GM19035 (cell line): Measurements from ENCODE around the gene C4orf50.
"Not testable (repeated sequence)": the region's sequence is repeated elsewhere in the genome, so short reads cannot be mapped to it uniquely, and the experiment has no call there.

Experiments
- ATAC-seq: cut with Tn5 transposase; IDR thresholded peaks from one replicate; pipeline ENCODE4 v1.9.1; 2021; ENCODE audit not compliant: unreplicated experiment

Gene C4orf50

DNA sequence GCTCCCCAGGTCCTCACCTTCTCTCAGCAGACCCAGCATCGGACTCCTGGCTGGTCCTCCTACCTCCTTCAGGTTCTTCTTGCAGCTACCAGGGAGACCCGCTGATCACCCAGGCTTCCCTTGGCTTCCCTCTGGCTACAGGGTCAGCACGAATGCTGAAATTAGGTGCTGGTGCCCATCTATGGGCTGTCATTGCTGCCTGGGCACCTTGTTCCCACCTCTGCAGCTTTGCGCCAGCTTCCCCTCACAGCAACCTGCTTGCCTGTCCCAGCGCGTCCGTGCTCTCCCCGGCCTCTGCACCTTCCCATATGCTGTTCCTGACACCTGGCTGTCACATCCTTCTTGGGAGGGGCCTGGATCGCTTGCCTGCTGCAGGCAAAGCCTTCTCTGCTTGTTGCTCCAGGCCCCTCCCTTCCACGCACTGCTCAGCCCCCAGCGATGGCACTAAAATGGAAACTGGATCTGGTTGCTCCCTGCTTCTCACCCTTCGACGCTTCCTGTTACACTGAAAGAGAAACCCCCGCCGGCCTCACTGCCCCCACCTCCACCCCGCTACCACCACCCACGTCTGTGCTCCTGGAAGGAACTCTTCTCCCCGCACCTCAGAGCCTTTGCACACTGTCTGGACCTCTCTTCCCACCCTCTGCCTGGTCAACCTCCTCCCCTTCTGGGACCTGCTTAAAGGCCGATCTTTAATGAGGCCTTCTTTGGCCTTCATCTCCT is 22.2 kb downstream of the C4orf50 start:
- ATAC-seq = no peak

DNA sequence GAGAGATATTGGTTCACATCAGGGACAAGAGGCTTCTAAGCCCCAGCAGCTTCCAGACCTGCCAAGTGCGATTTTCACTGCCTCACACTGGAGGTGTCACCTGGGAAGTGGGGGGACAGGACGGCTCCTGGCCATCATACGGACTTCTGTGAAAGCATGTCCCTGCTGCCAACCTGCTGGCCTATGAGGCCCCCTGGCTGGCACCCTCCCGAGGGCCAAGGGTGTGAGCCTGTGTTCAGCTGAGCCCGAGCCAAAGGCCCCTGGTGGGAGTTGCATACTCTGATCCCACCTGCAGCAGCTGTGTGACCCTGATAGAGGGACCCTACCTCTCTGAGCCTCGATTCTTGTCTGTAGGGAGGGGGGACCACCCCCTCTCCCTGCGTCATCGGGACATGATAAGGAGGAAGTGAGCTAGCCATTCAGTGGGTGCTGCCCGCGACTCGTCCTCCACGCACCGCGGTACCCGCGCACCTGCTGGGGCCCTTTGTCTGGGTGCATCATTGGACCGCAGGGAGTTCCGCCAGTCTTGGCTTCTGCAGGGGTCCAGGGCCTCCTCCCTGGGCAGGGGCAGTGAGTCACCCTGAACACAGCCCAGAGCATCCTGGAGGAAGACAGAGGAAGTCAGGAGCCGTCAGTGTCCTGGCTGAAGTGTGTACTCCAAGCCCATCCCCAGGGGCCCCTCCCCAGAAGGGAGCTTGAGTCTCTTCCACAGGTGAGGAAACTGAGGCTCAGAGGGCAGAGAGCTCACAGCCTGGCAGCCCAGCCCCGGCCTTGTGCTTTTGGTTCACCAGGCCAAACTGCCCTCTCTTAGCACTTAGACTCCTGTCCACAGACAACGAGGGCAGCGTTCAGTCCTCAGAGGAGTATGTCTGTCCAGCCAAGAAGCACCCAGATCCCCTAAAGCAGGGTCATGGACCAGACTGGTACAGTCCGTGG is 24.1 kb downstream of the C4orf50 start:
- no peak for ATAC-seq

DNA sequence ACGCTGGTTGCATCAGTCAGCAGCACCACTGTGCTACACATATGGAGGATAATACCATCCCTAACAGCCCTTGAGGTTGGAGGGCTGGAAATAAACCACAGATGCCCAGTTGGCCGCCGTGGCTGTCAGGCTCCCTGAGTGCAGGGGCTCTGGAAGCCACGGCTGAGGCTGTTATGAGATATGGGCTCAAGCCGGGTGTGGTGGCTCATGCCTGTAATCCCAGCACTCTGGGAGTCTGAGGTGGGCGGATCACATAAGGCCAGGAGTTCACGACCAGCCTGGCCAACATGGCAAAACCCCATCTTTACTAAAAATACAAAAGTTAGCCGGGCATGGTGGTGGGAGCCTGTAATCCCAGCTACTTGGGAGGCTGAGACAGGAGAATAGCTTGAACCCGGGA is 24.9 kb downstream of the C4orf50 start:
- ATAC-seq = not testable (repeated sequence)

DNA sequence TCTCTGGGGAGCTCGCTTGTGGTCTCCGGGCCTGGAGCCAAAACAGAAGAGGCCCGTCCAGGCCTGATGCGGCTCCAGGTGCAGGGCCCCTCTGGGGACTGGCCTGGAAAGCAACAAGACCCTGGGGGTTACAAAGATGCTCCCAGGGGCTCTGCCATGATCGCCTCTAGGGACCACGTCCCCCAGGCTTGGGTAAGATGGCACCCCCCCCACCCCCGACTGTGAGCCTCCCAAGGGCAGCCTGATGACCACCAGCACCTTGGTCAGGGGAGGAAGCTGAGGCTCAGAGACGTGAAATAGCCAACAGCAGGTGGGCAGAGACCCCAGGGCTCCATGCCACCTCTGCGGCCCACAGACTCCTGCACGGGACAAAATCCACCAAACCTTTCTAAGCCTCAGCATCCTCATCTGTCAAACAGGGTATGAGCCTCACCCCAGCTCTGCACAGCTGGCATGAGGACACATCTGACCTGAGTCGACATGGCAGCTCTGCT is 25.4 kb downstream of the C4orf50 start:
- ATAC-seq = no peak

DNA sequence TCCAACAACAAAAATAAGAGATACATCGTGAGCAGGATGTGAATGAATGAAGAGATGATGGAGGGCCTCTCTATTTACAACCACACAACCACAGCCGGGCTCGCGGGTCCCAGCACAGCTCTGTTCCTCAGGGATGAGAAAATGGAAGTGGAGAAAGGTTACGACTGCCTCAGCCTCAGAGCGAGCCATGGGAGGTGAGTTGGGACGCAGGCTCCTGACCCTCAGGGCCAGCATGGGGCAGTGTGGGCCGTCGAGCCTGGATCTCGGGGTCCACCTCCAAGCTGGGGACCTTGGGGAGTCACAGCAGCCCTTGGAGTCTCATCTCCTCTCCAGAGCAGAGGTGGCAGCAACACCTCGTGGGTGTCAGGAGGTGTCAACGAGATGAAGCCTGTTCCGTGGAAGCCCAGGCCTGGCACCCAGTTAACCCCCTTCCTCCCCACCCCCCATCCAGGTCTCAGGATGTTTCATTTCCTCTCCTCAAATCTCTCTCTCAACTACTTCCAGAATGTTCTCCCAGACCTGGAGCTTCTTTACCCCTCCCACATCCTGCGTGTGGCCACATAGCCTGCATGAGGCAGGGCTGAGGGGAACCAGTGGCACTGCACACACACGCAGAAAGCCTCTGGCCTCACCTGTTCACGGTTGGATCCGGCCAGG is 25.9 kb downstream of the C4orf50 start:
- no peak for ATAC-seq

DNA sequence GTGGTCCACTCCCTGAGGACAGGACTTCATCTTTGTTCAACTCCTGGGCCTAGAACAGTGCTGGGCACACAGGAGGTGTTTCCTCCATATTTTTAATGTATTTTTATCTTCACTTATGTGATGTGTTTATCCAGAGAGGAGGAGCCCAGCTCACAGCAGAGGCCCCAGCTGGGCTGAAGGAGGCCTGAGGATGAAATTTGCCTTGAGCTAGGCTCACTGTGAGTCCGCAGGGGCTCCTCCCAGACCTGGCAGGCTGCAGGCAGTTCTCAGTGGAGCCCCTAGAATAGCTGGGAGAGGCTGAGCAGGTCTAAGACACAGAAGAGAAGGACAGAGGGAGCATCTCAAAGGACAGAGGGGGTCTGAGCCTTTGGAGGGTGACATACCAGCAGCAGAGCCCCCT is 26.8 kb downstream of the C4orf50 start:
- no peak for ATAC-seq

DNA sequence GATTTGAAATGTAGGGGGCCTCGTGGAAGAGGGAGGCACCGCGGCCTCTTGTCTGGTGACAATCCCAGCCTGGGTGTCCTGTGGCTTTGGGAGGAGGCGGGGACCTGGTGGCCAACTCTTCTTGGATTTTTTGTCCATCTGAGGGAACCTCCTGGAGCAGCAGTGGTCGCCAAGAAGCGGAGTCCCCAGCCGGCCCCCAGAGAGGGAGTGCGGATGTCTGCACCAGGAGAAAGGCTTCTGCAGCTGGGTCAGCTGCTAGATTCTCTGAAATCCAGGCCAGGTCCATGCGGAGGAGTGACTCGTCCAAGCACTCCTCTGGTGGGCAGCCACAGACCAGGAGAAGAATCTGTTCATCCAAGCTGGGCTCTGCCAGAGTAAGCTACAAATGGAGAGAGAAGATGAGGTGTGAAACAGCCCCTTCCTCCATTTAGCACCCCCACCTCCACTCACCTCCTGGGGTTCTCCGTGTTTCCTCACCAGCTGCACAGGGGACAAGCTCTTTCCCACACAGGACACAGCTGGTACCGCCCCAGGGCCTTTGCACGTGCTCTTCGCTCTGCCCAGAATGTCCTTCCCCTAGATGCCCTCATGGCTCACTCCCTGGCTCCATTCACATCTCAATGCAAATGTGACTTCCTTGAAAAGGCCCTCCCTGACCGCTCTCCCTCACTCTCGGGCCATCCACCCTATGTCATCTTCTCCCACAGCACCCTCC is 27.6 kb downstream of the C4orf50 start:
- ATAC-seq = no peak

DNA sequence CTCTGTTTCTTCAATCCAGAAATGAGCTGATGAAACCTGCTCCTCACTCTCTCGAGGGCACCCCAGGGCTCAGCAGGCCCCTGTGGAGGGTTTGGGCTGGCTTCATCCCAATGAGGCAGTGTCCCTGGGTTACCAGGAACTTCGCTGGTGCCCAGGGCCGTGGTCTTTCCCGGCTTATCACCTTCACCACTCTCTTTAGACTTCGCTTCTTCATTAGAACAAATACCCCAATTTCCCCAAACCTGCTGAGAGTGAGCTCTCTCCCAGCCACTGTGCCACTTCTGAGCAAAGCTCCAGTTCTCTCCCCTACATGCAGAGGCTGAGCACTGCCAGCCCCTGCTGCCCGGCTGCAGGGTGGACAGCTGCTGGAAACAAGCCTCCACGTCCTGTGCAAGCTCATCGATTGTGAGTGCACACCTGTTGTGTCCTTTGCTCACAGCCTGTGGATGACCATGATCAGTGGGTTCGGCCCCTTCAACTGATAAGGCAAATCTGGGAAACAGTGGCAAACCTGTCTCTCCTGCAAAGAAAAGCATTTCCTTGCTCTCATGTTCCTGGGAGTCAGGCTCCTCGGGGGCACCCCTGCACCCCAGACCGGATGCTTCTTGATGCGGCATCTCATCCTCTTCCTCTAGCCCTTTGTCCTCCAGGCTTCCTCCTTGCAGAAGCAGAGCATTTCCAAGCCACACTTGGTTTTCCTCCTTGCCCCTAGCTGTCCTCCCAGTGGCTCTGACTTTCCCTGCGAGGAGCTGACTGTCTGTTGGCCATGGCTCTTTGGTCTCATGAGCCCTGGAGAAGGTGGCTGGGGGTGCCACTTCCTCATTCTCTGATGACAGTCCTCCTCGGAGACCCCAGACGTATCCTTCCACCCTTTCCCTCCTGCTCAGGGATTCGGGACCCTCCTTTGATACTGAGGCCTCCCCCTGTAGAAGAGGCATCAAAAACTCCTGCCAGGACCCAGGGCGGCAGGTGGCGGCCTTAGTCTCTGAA is 28.7 kb downstream of the C4orf50 start:
- ATAC-seq = no peak

DNA sequence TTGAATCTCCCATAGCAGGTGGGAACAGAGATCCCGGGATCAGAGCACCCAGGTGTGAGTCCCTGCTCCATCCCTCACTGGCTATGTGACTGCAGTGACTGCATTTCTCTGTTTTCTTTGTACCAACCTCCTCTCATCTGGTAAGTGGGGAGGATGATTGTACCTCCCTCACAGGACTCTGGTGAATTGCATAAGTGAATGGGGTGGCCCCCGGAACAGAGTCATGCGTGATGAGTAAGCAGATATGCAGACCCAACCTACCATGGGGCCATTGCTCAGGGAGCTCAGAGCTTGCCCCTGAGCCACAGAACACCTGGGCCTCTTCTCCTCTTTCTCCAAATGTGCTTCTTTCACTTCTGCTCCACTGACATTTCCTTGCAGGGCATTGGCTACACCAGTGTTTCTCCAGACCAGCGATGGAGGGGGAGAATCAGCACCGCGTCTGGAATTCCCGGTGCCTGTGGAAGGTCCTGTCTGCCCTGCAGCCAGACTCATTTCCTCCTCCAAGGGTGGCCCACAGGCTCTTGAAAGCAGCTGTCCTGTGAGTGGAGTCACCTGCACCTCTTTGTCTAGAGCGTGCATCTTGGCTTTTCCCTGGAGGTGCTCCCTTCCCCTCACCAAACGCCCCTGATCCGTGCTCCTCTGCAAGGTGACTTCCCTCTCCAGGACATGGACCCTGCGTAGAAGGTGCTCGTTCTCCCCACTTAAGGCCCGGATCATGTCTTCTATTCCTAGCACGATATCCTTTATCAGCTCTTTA is 30.0 kb downstream of the C4orf50 start:
- ATAC-seq = no peak

DNA sequence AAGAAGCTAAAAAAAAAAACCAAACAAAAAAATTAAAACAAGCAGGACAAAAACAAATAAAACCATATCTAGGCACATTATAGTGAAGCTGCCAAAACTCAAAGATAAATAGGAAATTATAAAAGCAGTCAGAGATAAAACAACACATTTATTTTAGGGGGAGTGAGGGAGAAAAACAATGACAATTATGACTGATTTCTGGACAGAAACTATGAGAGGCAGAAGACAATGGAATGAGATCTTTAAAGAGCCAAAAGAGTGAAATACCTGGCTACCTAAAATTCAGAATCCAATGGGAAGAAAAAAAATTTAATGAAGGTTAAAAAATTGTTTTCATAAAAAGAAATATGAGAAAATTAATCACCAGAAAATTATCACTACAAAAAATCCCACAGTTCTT is 33.4 kb downstream of the C4orf50 start:
- no peak for ATAC-seq

DNA sequence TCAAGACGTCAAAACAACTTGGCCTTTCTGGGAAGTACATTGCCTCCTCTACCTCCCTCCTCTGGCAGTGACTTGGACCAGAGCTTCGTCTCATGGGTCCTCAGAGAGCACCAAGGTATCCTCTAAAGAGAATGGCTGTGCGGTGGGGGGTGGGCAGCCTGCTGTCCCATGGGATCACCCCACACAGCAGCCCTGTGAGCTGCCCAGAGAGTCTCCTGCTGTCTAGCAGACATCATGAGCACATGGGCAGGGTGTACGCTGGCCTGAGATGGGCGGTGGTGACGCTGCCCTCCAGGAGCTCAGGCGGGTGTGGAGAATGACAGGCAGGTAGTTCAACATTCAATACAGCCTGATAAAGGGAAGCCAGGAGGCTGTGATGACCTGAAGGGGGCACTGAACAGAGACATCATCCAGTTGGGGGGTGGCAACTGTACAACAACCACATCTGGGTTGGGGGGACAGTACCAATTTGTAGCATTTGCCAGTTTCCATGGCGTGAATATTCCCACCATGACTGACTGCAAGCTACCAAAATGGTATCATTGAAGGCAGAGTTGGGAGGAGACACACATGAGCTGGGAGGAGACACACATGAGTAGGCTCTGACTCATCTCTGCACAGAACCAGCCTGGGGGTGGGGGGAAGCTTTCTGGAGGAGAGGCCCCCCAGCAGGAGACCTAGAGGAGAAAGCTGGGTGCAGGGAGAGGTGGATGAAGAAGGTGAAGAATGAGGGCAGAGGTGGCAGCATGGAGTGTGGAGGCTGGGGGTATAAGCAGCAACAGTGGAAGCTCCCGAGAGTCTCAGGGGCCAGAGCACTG is 35.9 kb downstream of the C4orf50 start:
- ATAC-seq = no peak

DNA sequence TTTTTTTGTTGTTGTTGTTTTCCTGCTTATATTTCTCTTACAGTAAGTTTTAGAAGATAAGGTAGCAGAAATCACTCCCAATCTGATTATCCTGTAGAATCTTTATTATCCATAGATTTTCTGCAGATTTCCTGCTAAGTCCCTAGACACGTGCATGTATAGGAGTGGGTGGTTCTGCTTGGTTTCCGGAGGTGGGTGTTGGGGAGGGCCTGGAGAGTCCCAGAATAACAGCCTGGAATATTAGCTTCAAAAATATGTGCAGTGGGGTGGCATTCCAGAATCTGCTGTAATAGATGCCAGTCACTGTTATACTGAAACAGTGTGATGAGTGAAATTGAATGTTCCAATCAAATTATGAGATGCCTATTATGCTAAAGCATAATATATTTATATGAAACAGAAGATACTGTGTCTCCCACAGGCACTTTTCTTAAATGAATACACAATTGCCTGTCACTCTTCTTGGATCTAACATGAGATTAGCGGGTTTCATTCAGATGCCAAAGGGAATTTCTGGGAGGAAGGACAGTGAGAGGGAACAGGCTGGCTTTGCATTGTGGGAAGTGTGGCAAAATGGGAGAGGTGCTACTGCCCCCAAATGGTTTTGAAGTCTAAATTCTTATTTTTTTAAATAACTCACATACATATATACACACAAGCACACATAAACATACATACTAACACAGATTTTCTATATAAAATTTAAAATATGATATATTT is 37.6 kb downstream of the C4orf50 start:
- ATAC-seq = no peak

DNA sequence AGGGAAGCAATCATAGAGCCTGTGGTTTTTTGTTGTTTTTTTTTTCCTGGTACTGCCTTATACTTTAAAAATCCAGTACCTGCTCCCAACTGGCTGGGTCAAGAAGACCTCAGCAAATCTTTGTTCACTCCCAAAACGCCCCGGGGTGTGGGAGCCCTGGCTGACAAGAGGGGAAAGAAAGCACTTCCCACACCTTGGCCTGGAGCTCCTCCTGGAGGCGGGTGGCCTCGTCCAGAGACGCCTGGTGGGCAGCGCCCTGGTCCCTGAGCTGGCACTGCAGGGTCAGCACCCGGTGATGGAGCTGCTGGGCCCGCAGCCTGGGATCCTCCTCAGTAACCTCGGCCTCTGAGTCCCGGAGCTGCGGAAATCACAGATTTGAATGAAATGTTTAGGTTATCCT is 38.2 kb downstream of the C4orf50 start:
- no peak for ATAC-seq

DNA sequence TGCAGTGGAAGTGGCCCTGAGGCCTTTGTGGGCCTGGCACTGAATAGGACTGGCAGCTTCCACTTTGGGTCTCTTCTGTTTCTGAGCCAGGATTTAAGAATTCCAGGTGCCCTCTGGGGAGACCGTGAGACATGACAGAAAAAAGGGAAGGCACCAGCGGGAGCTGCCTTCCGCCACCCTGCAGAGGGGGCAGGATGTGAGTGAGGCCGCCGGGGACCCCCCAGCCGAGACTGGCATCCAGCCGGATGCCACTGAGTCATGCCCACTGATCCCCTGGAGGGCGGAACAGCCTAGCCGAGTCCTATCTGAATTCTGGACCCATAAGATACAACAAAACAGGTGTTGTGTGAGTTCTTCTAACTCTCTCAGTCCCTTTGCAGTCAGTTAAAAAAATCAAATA is 41.3 kb downstream of the C4orf50 start:
- no peak for ATAC-seq

DNA sequence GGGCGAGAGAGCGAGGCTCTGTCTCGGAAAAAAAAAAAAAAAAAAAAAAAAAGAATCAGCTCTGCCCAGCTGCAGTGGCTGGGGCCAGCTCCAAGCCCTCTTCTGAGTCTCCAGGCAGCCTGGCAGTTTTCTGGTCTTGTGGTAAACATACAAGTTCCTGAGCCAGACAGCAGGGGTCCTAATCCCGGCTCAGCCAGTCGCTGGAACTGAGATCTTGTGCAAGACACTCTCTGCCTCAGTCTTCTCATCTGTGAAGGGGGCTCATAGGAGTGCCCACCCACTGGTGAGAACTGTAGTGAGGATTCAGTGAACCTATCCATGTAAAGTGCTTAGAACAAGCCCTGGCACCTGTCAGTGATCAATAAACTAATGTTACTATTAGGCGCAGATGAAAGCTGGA is 41.8 kb downstream of the C4orf50 start:
- ATAC-seq = no peak

DNA sequence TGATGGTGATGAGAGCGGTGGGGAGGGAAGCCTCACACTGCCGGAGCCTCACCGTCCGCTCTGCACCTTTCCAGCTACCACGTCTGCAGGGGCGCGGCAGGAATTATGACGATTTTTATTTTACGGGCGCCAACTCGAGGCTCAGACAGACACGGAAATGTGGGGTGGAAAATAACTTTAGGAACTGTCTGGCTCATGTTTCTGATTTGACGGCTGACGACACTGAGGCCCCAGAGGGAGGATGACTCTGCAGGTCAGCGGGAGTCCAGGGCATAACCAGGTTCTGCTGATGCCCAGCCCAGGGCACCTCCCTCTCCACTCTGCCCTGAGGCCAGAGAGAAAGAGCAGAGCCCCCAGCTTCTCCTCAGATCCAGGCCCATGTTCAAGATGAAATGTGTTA is 43.9 kb downstream of the C4orf50 start:
- no peak for ATAC-seq

DNA sequence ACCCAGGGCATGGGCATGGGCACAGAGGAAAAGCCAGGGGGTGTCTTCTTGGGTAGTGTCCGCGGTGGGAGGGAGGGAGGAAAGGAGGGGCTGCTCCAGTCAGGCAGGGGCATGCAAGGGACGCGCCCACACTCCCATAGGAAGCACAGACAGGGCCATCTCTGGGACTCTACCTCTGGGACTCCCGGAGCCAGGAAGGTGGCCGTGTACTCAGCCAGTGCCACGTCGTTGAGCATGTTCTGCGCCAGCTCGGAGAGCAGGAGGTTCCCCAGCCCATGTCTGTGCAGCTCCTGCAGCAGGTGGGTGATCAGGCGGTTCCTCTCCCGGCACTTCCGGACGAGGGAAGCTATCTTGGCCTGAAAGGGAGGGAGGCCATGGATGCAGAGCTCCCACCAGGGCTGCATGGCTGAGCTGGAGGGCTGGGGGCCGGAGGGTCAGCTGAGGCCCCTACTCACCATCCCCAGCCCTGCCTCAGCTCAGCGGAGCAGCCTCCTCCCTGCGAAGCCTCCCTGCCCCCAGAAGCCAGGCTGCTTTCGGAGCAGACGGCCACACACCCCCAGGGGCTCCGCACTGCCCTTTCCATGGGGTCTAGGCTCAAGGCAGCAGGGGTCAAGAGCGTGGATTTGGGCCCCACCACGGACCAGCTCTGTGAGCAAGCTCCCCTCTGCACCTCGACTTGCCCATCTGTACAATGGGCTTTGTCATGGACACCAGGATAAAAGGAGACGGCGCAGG is 44.6 kb downstream of the C4orf50 start:
- ATAC-seq = no peak
